ENCODE results near the gene SPDYE6.
"Not testable (repeated sequence)": the region's sequence is repeated elsewhere in the genome, so short reads cannot be mapped to it uniquely, and the experiment has no call there.

Gene SPDYE6

GRCh38 chr7:102389810-102390209, 33.6 kb upstream of the SPDYE6 start:
- H3K4ac ChIP-seq (ENCODE audit: low read depth in 1 of 2, low read length in 2 of 2), result no peak overlapping the region
- H2AFZ ChIP-seq (ENCODE audit: low read depth, low read length), result no peak overlapping the region
- H2BK5ac ChIP-seq (ENCODE audit: low read depth, low read length, poor library complexity, severe bottlenecking), result no peak overlapping the region
- no peak overlapping the region for H3K9ac ChIP-seq (ENCODE audit: low read length)
- H3K79me1 ChIP-seq (replicated peaks; ENCODE audit: low read length, poor library complexity, severe bottlenecking), result peaks cover 10% of the 10 kb centered on the region
- H3K36me3 ChIP-seq (ENCODE audit: control insufficient read depth in 1 of 2, insufficient read depth in 2 of 2, low read depth in 1 of 2, low read length in 2 of 2), result peaks cover 22 to 33% of the 10 kb centered on the region in 2 experiments
- H3K27ac ChIP-seq (ENCODE audit: low read length, poor library complexity, severe bottlenecking), result no peak overlapping the region
- no peak overlapping the region for H3K14ac ChIP-seq (ENCODE audit: low read length in 2 of 2)
- no peak overlapping the region for H3K23ac ChIP-seq (ENCODE audit: low read length in 2 of 2)
- no peak for DNase-seq
- H3K4me3 ChIP-seq (ENCODE audit: insufficient read depth in 1 of 2, low read depth in 1 of 2, low read length in 2 of 2), result no peak overlapping the region
- no peak overlapping the region for H3K18ac ChIP-seq (ENCODE audit: low read depth in 1 of 2, low read length in 2 of 2)
- H3K4me1 ChIP-seq (ENCODE audit: control insufficient read depth, insufficient read depth, low read depth, low read length), result peaks cover 2% of the 10 kb centered on the region
- H2BK120ac ChIP-seq (ENCODE audit: low read depth, low read length), result no peak overlapping the region
- no peak overlapping the region for H2AK5ac ChIP-seq (ENCODE audit: low read length, severe bottlenecking)
- no peak overlapping the region for H3K4me2 ChIP-seq (ENCODE audit: low read length, poor library complexity, severe bottlenecking)
- H2BK12ac ChIP-seq (ENCODE audit: low read length in 2 of 2), result no peak overlapping the region
- H3K9me3 ChIP-seq (ENCODE audit: control insufficient read depth, low read length), result no peaks in the 10 kb centered on the region
- no peak overlapping the region for H4K8ac ChIP-seq (ENCODE audit: low read length)
- H4K91ac ChIP-seq (ENCODE audit: low read length), result no peak overlapping the region
- H3K27me3 ChIP-seq (ENCODE audit: control insufficient read depth in 1 of 2, insufficient read depth in 1 of 2, low read length in 2 of 2), result no peaks in the 10 kb centered on the region
- H2BK15ac ChIP-seq (ENCODE audit: low read depth, poor library complexity, severe bottlenecking), result no peak overlapping the region
- WGBS, result no CpG with 5 or more reads among the region's 3 CpGs

DNA sequence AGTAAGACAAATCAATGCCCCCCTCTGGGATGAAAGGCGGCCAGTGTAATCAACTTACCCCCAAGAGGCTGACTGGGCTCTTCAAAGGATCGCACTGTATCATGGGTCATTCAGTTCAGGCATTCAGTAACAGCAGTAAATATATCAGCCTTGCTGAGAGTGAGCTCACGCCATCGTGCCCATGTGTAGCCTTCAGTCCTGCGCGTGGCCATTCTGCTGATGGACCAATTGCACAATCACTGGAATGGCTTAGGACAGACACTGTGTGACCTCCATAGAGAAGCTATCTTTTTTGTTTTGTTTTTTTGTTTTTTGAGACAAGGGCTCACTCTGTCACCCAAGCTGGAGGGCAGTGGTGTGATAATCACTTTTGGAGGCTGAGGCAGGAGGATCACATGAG, 30.8 kb upstream of the SPDYE6 start:
- Histone ChIP-seq H3K79me1 (replicated peaks; ENCODE audit: low read length, poor library complexity, severe bottlenecking) (peaks cover 10% of the 10 kb centered on the region), H3K9ac (ENCODE audit: low read length) (no peak overlapping the region), H3K4me1 (ENCODE audit: control insufficient read depth, insufficient read depth, low read depth, low read length) (peaks cover 2% of the 10 kb centered on the region), H4K91ac (ENCODE audit: low read length) (no peak overlapping the region), H3K4ac (ENCODE audit: low read depth in 1 of 2, low read length in 2 of 2) (no peak overlapping the region), H3K9me3 (ENCODE audit: control insufficient read depth, low read length) (no peaks in the 10 kb centered on the region), H2BK15ac (ENCODE audit: low read depth, poor library complexity, severe bottlenecking) (no peak overlapping the region), H4K8ac (ENCODE audit: low read length) (no peak overlapping the region), H3K4me3 (ENCODE audit: insufficient read depth in 1 of 2, low read depth in 1 of 2, low read length in 2 of 2) (no peak overlapping the region), H3K14ac (ENCODE audit: low read length in 2 of 2) (no peak overlapping the region), H3K23ac (ENCODE audit: low read length in 2 of 2) (no peak overlapping the region), H2AK5ac (ENCODE audit: low read length, severe bottlenecking) (no peak overlapping the region), H3K4me2 (ENCODE audit: low read length, poor library complexity, severe bottlenecking) (no peak overlapping the region), H2BK5ac (ENCODE audit: low read depth, low read length, poor library complexity, severe bottlenecking) (no peak overlapping the region), H3K27ac (ENCODE audit: low read length, poor library complexity, severe bottlenecking) (no peak overlapping the region), H2BK12ac (ENCODE audit: low read length in 2 of 2) (no peak overlapping the region), H3K18ac (ENCODE audit: low read depth in 1 of 2, low read length in 2 of 2) (no peak overlapping the region), H3K27me3 (ENCODE audit: control insufficient read depth in 1 of 2, insufficient read depth in 1 of 2, low read length in 2 of 2) (no peaks in the 10 kb centered on the region), H2AFZ (ENCODE audit: low read depth, low read length) (no peak overlapping the region), H2BK120ac (ENCODE audit: low read depth, low read length) (no peak overlapping the region), H3K36me3 (ENCODE audit: control insufficient read depth in 1 of 2, insufficient read depth in 2 of 2, low read depth in 1 of 2, low read length in 2 of 2) (peaks cover 21 to 35% of the 10 kb centered on the region in 2 experiments)
- 97% methylated on average over 6 of the region's 6 CpGs for WGBS
- DNase-seq, result no peak

DNA sequence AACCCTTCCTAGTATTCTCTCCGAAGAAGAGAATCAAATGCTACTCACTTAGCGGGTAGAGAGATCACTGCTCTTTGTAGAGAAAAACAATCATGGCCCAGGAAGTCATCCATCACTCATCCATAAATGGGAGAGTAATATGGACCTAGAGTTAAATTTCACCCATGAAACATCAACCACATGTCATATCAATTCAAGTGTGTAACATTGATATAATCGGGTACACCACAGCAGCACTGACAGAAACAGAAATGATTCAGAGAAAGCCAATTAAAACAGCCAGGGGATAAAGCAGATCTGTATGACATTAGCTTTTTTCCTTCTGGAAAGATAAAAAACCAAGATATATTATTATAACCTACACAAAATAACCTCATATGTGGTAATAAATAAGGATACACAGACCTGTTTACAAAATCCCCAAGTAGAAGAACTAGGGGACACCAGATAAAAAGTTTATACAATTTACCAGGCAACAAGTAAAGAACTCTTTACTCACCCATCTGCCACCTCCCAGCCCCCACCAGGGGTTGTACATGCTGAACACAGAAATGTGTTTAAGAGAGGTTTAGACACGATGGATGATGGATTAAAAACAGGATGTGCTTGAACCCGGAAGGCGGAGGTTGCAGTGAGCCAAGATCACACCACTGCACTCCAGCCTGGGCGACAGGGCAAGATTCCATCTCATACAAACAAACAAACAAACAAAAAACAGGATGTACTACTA, 25.6 kb upstream of the SPDYE6 start:
- H3K27me3 ChIP-seq (ENCODE audit: control insufficient read depth in 1 of 2, insufficient read depth in 1 of 2, low read length in 2 of 2); H2BK120ac ChIP-seq (ENCODE audit: low read depth, low read length); H3K23ac ChIP-seq (ENCODE audit: low read length in 2 of 2); H3K18ac ChIP-seq (ENCODE audit: low read depth in 1 of 2, low read length in 2 of 2); H3K14ac ChIP-seq (ENCODE audit: low read length in 2 of 2); H3K9me3 ChIP-seq (ENCODE audit: control insufficient read depth, low read length); H2BK15ac ChIP-seq (ENCODE audit: low read depth, poor library complexity, severe bottlenecking); H2AFZ ChIP-seq (ENCODE audit: low read depth, low read length); H2BK12ac ChIP-seq (ENCODE audit: low read length in 2 of 2); H2AK5ac ChIP-seq (ENCODE audit: low read length, severe bottlenecking); DNase-seq; H4K8ac ChIP-seq (ENCODE audit: low read length); H3K27ac ChIP-seq (ENCODE audit: low read length, poor library complexity, severe bottlenecking); H2BK5ac ChIP-seq (ENCODE audit: low read depth, low read length, poor library complexity, severe bottlenecking); H3K4me1 ChIP-seq (ENCODE audit: control insufficient read depth, insufficient read depth, low read depth, low read length); H3K9ac ChIP-seq (ENCODE audit: low read length); H3K4ac ChIP-seq (ENCODE audit: low read depth in 1 of 2, low read length in 2 of 2); H3K4me3 ChIP-seq (ENCODE audit: insufficient read depth in 1 of 2, low read depth in 1 of 2, low read length in 2 of 2); H4K91ac ChIP-seq (ENCODE audit: low read length); H3K4me2 ChIP-seq (ENCODE audit: low read length, poor library complexity, severe bottlenecking): not testable (repeated sequence)
- H3K36me3 ChIP-seq (ENCODE audit: control insufficient read depth in 1 of 2, insufficient read depth in 2 of 2, low read depth in 1 of 2, low read length in 2 of 2), result peaks cover 35 to 49% of the 10 kb centered on the region in 2 experiments
- WGBS, result 87% methylated on average over 5 of the region's 7 CpGs
- peaks cover 11% of the 10 kb centered on the region for H3K79me1 ChIP-seq (replicated peaks; ENCODE audit: low read length, poor library complexity, severe bottlenecking)

GRCh38 chr7:102380837-102381236, 24.6 kb upstream of the SPDYE6 start:
- H3K4me1 ChIP-seq (ENCODE audit: control insufficient read depth, insufficient read depth, low read depth, low read length); H3K18ac ChIP-seq (ENCODE audit: low read depth in 1 of 2, low read length in 2 of 2); H3K27ac ChIP-seq (ENCODE audit: low read length, poor library complexity, severe bottlenecking); H3K9ac ChIP-seq (ENCODE audit: low read length); H2BK12ac ChIP-seq (ENCODE audit: low read length in 2 of 2); H3K4me2 ChIP-seq (ENCODE audit: low read length, poor library complexity, severe bottlenecking); H2BK120ac ChIP-seq (ENCODE audit: low read depth, low read length); H4K91ac ChIP-seq (ENCODE audit: low read length); H4K8ac ChIP-seq (ENCODE audit: low read length); DNase-seq; H2AK5ac ChIP-seq (ENCODE audit: low read length, severe bottlenecking); H3K4ac ChIP-seq (ENCODE audit: low read depth in 1 of 2, low read length in 2 of 2); H2AFZ ChIP-seq (ENCODE audit: low read depth, low read length); H3K23ac ChIP-seq (ENCODE audit: low read length in 2 of 2); H3K4me3 ChIP-seq (ENCODE audit: insufficient read depth in 1 of 2, low read depth in 1 of 2, low read length in 2 of 2); H2BK15ac ChIP-seq (ENCODE audit: low read depth, poor library complexity, severe bottlenecking); H3K27me3 ChIP-seq (ENCODE audit: control insufficient read depth in 1 of 2, insufficient read depth in 1 of 2, low read length in 2 of 2); H3K14ac ChIP-seq (ENCODE audit: low read length in 2 of 2); H3K9me3 ChIP-seq (ENCODE audit: control insufficient read depth, low read length); H2BK5ac ChIP-seq (ENCODE audit: low read depth, low read length, poor library complexity, severe bottlenecking): not testable (repeated sequence)
- H3K79me1 ChIP-seq (replicated peaks; ENCODE audit: low read length, poor library complexity, severe bottlenecking), result peaks cover 11% of the 10 kb centered on the region
- H3K36me3 ChIP-seq (ENCODE audit: control insufficient read depth in 1 of 2, insufficient read depth in 2 of 2, low read depth in 1 of 2, low read length in 2 of 2), result peaks cover 31 to 51% of the 10 kb centered on the region in 2 experiments
- WGBS, result 80% methylated on average over 8 of the region's 8 CpGs
